ENCODE measurements around the gene EFNB2.

DNA sequence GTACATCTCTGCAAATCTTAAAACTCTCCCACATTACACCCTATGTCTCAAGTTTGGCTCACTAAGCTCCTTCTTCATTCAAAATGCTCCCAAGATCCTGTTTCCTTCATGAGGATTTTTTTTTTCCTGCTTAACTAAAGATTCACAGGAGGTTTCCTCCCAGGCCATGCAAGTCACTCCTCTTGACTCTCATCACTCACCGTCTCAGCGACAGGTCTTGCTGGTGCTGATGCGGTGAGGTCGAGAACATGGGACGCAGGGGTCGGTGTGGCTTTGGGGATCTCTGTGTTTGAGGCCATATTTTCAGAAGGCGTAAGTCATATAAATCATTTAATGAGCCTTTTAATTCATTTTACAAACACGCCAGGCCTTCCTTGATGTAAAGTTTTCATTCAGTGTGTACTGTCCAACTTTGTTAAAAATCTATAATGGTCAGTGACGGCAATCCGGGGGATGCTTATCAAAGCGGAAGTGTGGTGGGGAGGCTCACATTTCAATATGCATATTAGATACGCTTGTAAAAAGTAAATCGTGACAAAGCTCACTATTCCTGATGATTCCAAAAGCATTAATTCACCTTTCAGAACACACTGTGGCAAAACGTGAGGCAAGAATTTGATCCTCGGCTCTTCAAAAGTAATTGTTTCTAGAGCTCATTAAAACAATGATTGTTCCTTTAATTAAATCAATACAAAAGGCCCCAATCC lies 20.4 kb downstream of the EFNB2 start:
- no peak for TF ChIP-seq POLR2AphosphoS5 (IDR thresholded peaks at IDR 0.05)
- no peak for TF ChIP-seq EP300 (IDR thresholded peaks at IDR 0.05)
